Fibroblast of mammary gland (primary cell): ENCODE data around the gene EXOC6B.

Experiments
- DNase-seq: peaks from one replicate; pipeline ENCODE4 v3.0.0-alpha.2; 2010; ENCODE audit warnings: low read depth
- H3K4me3 ChIP-seq: 2 replicates; pipeline ENCODE4 v1.5.1; 2011; ENCODE audit warnings: low read depth, mild to moderate bottlenecking, low read length, moderate library complexity; ENCODE audit not compliant: control insufficient read depth
- TF ChIP-seq, protein P1 (sequence below): conservative IDR thresholded peaks from 2 replicates; pipeline ENCODE4 v1.5.1; 2011; ENCODE audit warnings: low read depth, low read length, inconsistent platforms; ENCODE audit not compliant: control insufficient read depth, insufficient read depth

The EXOC6B gene

DNA sequence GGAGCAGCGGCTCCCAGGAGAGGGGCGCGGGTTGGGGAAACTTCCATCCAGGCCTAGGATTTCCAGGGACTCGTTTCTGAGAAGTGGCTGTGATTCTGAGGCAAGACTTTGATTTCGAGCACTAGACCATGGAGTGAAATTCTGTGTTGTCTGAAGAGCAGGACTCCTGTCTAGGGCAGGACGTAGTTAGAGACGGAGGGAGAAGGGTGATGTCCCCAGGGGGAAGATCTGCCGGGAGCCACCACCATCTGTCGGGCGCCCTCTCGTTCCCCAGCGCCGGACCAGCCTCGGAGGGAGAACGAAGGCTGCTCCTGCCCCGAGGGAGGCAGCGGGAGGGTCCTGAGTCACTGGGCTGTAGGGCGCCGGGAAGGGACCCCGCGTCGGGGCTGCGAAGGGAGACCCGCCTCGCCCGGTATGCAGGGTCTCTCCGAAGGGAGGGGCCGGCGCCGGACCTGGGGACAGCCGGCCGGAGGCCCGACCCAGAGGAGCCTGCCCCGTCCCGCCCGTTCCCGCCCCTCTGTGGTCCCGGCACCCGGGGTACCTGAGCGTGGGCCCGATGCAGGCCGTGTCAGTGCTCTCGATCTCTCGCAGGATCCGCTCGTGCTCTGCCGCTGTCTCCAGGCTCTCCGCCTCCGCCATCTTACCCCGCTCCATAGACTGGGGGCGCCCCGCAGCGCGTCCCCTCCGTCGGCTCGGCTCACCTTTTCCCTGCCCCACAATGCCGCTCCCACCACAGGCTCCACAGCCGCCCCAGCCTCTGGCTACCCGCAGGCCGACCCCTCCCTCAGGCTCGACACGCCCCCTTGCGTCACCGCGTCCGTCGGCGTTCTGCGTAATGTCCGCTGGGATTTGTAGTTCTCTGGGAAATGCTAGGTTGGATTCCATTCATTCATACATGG is at the start of gene EXOC6B:
EXOC6B (minus strand) TSS at position 777 of the 899 bp plus-strand sequence.
- TF ChIP-seq, protein P1, sequence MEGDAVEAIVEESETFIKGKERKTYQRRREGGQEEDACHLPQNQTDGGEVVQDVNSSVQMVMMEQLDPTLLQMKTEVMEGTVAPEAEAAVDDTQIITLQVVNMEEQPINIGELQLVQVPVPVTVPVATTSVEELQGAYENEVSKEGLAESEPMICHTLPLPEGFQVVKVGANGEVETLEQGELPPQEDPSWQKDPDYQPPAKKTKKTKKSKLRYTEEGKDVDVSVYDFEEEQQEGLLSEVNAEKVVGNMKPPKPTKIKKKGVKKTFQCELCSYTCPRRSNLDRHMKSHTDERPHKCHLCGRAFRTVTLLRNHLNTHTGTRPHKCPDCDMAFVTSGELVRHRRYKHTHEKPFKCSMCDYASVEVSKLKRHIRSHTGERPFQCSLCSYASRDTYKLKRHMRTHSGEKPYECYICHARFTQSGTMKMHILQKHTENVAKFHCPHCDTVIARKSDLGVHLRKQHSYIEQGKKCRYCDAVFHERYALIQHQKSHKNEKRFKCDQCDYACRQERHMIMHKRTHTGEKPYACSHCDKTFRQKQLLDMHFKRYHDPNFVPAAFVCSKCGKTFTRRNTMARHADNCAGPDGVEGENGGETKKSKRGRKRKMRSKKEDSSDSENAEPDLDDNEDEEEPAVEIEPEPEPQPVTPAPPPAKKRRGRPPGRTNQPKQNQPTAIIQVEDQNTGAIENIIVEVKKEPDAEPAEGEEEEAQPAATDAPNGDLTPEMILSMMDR: no peak
- DNase-seq: peak; percentile 84

DNA sequence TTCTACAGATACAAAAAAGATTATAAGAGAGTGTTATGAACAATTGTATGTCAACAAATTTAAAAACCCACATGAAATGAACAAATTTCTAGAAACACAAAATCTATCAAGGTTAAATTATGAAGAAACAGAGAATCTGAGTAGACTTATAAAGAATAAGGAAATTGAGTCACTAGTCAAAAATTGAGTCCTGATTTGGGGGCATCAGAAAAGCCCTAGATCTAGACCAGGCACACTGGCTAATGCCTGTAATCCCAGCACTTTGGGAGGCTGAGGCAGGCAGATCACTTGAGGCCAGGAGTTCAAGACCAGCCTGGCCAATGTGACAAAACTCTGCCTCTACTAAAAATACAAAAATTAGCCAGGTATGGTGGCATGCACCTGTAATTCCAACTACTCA is 46.0 kb upstream of the EXOC6B start:
- TF ChIP-seq, protein P1: no peak
- DNase-seq: no peak

More for the DNA sequence above, at the start of gene EXOC6B:
- peak within 1 kb of the TSS; percentile 80 for H3K4me3 ChIP-seq

DNA sequence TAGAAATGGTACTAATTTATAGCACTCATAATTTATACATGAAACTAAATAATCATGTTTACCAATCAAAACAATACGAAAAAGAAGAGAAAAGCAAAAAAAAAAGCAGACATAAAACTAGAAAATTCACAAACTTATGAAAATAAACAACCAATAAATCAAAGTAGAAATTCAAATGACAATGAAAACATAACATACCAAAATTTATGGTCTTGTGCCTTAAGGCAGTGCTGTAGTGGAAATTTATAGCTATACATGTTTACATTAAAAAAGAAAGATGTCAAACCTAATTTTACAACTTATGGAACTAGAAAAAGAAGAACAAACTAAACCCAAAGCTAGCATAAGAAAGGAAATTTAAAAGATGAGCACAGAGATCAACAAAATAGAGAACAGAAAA is 45.2 kb upstream of the EXOC6B start:
- H3K4me3 ChIP-seq: no peak overlapping the region
- no peak for DNase-seq
- TF ChIP-seq, protein P1: no peak

More for the DNA sequence above, 46.0 kb upstream of the EXOC6B start:
- H3K4me3 ChIP-seq: no peak overlapping the region

DNA sequence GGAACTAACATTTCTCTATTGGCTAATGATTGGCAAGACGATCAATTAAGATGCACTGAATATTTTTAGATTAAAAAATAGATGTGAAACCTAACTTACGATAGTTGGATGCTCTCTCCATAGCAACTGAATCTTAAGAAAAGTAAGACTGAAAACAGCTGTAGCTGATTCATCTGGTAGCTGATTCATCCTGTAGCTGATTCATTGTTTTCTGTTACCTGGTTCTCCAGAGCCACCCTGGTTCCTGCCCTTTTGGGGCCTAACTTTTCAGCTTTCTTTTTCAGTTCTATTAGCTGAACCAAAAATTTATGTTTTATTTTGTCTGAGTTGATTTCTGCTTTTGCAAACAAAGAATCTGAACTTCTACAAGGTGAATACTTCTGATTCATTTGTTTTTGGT is 38.7 kb upstream of the EXOC6B start:
- TF ChIP-seq, protein P1: no peak
- peak; percentile 81 for DNase-seq
- H3K4me3 ChIP-seq: no peak overlapping the region

DNA sequence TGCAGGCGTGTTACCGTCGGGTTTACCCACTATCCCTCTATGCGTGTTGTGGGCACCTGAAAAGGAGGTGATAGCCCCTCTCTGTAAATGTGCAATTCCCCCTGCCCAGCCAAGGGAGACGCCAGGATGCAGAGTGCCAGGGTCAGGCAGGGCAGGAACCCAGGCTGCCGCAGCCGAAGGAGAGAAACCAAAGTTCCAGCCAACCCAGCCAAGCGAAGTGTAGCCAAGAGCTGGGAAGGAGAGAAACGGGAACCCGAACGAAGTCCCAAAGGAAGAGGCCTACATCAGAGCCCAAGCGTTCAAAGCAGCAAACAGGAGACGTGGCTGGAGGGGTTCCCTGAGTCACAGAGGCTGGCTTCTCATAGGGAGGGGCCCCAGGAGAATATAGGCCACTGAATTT is 37.2 kb upstream of the EXOC6B start:
- TF ChIP-seq, protein P1: no peak
- no peak overlapping the region for H3K4me3 ChIP-seq
- DNase-seq: no peak

DNA sequence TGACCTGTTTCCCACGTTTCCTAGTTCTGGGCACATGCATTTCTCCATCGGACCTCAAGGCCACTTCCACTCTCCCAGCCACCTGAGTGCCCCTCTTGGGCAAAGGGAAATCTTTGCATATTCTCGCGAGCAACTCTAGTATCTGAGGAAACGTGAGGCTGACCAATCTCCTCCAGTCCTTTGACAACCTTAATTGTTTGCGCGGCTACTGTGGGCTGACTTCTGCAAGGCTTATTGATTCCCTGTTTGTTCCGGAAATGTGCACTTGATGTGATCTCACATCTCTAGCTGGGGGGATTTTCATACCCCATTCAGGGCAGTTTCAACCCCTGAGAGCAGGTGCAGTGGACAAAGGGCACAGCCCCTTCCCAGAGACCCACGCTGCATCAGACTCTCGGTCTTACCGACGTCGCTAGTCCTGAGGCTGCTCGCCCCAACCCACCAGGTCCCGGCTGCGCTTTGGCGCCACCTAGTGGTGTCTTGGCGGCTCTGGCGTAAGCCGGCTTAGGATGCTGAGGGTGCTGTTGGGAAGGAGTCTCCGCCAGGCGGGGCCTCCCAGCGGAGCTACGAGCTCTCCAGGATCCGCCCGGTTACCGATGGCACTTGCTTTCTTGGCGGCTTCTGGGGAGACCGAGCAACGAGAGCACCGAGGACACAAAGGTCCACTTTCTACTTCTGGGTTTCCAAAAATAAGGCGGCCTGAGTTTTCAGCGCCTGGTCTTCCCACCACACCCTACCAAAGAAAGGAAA is 36.6 kb upstream of the EXOC6B start:
- H3K4me3 ChIP-seq: peak overlapping the region; percentile 33
- TF ChIP-seq, protein P1: peak; percentile 99
- DNase-seq: peak; percentile 85
